GM18909 (cell line): ENCODE results near the gene APOLD1.
"Not testable (repeated sequence)": the region's sequence is repeated elsewhere in the genome, so short reads cannot be mapped to it uniquely, and the experiment has no call there.

Source experiments
- ATAC-seq: cut with Tn5 transposase; IDR thresholded peaks from one replicate; pipeline ENCODE4 v1.9.1; 2021; ENCODE audit warnings: mild to moderate bottlenecking; ENCODE audit not compliant: unreplicated experiment, poor library complexity

APOLD1 gene

DNA sequence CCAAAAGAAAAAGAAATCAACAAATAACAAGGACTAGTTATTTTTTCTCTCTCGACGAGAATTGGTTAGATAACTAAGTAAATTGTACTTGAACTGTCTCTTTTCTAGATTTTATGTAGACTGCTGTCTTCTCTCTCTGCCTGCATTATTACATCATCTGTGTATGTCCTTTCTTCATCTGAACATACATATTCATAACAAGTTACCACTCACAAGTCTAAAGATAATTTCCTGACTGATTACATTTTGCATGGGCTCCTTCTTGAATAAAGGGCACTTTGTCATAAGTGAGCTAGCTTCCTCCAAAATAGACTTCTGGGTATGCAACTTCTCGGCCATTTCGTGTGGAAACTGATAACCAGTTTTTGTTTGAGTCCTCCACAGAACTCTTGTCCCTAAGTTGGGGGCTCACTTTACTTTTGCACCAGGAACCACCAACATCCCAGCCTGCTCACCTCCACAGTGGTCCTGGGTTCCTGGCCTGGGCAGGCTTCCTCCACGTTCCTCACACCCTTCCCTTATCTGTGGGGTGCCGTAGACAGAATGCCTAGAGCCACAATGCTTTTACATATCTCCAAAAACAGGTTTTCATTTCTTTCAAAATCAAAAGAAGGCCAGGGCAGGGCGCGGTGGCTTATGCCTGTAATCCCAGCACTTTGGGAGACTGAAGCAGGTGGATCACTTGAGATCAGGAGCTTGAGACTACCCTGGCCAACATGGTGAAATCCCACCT is 21.5 kb downstream of the APOLD1 start:
- no peak for ATAC-seq

DNA sequence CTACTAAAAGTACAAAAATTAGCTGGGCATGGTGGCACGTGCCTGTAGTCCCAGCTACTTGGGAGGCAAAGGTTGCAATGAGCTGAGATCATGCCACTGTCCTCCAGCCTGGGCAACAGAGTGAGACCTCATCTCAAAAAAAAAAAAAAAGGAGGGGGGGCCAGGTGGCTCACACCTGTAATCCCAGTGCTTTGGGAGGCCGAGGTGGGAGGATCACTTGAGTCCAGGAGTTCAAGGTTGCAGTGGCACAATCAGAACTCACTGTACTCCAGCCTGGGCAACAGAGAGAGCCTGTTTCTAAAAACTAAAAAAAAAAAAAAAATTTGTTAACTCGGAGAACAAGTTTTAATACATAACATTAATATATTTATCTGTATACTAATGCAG is 22.1 kb downstream of the APOLD1 start:
- ATAC-seq, result not testable (repeated sequence)

DNA sequence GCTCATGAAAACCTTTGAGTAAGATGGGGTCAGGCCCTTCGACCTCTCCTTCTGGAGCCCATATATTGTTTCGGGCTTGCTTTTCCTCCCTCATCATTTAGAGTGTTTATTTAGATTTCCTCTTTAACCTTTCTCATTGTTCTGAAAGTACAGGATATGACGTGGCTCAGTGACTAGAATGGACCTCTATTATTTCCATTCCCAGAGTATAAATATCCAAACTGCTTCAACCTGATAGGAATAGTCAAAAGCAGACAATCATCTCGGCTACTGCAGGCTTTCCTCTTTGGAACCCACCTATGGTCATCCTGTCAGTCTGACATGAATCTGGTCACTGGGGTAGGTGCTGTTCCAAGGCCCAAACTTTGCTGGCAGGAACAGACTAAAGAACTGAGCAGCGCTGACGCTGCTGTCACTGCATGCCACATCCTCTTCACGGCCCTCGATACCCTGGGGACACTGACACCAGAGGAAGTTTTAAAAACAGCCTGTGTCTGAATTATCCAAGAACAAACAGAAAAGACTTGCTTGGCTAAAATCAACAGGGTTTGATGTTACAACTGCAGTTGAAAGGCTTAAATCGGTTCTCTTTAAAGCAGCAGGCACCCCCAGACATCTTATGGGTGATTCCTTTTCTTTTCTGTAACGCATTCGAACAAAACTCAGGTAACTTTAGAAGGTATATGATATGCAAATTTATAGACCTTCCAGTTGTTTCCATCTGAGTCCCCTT is 22.7 kb downstream of the APOLD1 start:
- ATAC-seq, result peak; percentile 74

DNA sequence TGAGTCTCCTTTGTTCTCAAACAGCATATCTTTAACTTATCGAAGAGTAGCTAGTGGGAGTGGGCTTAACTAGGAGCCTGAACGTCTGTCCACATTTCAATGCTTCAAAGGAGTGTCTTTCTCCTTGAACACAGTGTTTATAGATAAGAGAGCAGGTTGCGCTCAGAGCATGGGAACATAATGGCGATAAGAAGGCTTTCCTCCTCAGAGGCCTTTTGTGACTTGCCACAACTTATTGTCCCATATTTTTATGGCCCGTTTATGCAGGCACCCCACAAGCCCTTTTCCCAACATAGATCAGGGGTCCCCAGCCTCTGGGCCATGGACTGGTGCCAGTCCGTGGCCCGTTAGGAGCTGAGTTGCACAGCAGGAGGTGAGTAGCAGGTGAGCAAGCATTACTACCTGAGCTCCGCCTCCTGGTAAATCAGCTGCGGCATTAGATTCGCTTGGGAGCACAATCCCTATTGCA is 25.1 kb downstream of the APOLD1 start:
- no peak for ATAC-seq

DNA sequence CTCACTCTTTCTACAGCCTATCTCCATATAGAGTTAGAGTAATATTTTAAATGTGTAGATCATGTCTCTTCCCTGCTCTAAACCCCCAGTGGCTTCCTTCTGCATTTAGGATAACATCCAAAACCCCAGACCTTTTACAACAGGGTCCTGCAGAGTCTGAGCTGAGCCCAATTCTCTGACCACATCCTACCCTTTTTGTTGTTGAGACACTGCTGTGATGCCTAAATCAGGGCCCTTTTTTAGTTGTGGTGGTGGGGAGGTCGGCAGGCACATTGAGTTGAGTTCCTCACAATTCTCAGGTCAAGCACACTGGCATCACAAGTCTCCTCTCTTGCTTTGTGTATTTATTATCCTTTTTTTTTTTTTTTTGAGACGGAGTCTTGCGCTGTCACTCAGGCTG is 25.9 kb downstream of the APOLD1 start:
- no peak for ATAC-seq

DNA sequence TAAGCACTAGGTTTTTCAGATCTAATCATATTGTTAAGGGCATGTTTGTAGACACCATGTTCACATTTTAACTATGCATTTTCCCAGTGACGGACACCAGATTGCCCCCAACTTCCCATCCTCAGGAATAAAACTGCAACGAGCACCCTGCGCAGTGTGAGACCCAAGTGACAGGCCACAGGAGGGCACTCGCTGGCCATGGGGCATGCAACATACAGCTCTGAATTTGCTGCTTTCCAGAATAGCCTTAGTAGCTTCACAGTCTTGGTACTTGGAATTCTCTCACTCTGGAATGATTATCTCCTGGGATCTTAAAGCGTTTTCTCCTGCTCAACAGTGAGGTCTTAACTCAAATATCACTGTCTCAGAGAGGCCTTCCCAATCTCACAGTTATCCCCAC is 26.7 kb downstream of the APOLD1 start:
- ATAC-seq, result no peak

DNA sequence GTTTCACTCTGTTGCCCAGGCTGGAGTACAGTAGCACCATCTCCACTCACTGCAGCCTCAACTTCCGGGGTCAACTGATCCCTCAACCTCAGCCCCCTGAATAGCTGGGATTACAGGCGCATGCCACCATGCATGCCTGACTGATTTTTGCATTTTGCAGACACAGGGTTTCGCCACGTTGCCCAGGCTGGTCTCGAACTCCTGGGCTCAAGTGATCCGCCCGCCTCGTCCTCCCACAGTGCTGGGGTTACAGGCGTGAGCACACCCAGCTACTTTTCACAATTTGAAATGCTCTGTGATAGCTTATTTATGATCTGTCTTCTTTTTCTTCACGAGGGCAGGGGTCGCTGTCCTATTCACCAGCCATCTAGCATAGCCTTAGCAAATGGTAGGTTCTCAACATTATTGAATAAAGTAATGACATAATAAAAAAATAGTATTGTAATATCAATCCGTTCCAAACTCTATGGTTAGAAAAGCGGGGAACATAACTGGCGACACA is 27.2 kb downstream of the APOLD1 start:
- no peak for ATAC-seq

DNA sequence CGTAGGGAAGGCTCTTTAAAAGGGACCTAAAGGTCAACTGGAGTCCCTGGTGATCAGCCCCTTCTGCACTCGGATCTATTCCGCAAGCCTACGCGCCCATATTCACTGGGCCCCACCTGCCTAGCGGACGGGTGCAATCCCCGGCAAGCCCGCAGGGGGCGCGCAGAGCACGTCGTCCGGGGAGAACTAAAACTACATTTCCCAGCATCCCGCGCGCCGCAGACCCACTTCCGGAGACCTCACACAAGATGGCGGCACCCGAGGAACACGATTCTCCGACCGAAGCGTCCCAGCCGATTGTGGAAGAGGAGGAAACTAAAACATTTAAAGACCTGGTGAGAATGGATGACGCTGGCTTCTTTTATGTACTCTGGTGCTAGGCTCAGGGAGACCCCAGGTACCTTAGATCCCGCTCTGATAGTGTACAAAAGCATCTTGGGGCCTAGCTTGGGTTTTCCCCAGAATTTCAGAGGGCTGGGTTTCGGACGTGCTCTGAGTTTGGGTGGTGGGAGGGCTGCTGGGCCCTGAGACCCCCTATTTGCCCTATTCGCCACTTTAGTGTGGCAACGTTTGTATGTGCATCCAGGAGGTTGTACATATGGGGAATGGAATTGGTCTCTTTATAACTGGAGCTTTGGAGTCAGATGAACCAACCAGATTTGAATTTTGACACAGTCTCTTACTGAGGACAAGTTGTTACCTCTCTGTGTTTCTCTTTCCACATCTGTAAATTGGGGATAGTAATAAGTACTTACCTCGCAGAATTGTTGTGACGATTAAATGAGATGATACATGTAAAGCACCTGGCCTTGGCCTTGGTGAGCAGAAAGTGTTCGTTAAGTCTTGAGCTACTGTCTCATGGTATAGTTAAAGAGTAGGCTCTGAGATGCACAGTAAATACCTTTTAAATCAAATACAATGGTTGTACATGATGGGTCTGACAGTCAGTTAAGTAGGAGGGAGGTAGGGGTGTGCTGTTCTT is 28.0 kb downstream of the APOLD1 start, which contains the start of gene DDX47:
DDX47 (plus strand) TSS at position 227 of the 982 bp plus-strand sequence; CDS start at position 249, 22 bp downstream.
- peak; percentile 83 for ATAC-seq

DNA sequence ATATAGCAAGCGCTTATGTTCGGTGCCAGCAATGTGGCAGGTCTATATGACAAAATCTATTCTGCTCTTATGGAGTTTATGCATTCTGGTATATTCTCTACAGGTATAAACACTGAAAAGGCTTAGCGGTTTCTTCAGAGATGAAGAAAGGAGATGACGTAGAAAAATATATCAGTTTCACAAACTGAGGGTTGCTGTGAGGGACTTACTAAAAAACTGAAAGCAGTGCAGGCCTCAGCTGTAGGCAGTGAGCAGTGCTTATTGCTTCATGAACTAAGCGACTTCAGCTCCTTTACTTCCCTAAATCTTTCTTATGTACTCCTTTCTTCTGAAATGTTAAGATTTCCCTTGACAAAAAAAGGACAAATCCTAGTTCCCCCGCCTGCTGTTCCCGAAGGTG is 32.2 kb downstream of the APOLD1 start:
- ATAC-seq, result peak; percentile 43

DNA sequence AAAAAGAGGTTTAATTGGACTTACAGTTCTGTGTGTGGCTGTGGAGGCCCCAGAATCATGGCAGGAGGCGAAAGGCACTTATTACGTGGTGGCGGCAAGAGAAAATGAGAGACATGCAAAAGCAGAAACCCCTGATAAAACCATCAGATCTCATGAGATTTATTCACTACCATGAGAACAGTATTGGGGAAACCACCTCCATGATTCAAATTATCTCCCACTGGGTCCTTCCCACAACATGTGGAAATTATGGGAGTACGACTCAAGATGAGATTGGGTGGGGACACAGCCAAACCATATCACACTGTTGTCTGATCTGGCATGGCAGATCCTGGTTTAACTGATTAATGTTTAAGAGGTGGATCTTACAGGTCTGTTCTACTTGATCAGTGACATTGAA is 33.2 kb downstream of the APOLD1 start:
- no peak for ATAC-seq

DNA sequence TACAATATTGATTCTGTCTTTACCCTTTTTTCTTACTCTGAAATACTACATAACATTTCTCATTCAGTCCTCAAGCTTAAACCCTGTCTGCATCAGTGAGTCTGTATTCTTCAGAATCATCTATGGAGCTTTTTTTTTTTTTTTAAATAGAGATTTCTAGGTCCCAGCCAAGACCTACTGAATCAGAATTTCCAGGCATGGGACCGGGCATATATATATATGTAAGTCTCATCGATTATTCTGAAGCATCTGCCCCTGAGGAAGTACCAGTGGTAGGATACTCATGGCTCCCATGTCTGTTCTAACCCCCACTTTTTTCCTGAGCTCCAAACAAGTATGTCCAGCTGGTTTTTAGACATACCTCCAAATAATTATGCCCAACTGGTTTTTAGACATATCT is 33.8 kb downstream of the APOLD1 start:
- no peak for ATAC-seq

DNA sequence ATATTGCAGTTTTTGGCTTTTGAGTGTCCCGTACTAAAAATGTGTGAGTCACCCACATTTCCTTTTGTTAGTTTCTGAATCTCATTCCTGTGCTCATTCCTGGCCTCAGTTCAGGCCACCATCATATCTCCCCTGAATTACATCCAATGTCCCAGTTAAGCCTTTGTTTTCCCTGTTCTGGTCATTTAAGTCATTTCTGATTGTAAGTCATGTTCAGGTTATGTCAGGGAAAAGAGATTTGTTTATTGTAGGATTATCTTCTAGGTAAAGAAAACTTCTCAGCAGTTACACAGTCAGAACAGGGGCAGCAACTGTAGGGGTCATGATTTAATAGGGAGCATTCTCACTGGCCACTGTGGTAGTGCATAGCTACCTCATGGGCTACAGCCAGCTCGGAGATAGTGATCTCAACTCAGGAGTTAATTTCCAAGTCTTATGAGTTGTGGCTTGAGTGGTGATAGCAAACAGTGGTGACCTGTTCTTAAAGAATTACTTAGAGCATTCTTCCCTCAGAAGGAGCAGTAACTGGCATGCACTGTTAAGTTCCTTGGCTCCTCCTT is 34.4 kb downstream of the APOLD1 start:
- ATAC-seq, result no peak

DNA sequence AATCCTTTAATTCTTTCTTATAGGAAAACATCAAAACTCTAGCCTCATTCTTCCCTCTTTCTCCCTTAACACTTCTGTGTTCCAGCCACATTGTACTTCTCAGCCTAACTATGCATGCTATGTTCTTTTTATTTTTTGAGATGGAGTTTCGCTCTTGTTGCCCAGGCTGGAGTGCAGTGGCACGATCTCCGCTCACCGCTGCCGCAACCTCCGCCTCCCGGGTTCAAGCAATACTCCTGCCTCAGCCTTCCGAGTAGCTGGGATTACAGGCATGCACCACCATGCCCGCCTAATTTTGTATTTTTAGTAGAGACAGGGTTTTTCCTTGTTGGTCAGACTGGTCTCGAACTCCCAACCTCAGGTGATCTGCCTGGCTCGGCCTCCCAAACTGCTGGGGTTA is 34.9 kb downstream of the APOLD1 start:
- ATAC-seq, result not testable (repeated sequence)

DNA sequence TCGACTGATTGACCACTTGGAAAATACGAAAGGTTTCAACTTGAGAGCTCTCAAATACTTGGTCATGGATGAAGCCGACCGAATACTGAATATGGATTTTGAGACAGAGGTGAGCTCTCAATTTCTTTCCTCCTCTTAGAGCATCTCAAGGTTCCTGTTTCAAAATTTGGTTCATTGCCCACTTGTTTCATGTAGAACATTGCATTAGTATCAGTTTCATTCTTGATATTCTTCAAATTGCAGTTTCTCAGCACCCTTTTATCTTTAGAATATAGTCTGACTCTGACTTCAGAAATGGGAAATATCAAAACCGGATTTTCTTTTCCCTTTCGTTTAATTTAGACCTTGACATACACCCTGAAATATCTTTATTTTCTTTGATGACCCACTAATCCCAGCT is 36.5 kb downstream of the APOLD1 start:
- ATAC-seq, result peak; percentile 51

DNA sequence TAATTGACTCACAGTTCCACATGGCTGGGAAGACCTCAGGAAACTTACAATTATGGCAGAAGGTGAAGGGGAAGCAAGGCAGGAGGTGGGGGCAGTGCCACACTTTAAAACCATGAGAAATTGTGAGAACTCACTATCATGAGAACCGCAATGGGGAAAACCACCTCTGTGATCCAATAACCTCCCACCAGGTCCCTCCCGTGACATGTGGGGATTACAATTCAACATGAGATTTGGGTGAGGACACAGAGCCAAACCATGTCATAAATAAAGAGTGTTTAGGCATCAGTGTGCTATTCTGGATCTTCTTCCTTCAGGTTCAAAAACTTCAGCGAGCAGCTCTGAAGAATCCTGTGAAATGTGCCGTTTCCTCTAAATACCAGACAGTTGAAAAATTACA is 37.4 kb downstream of the APOLD1 start:
- ATAC-seq, result no peak

DNA sequence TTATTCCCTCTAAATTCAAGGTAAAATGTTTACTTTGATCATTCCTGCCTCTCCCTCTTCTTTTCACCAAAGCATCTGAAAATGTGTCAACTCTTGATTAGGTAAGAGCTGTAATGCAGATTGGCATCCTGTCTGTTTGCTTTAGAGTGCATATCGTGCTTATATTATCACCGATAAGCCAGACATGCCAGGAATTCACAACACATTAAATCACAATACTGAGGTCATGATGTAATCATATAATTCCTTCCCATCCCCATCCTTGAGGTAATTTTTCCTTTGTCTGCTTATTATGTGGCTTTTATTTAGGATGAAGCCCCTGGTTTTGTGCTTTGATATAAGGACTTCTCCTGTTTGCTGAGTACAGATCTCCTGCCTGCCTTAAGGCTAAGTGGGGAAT is 37.8 kb downstream of the APOLD1 start:
- ATAC-seq, result no peak

DNA sequence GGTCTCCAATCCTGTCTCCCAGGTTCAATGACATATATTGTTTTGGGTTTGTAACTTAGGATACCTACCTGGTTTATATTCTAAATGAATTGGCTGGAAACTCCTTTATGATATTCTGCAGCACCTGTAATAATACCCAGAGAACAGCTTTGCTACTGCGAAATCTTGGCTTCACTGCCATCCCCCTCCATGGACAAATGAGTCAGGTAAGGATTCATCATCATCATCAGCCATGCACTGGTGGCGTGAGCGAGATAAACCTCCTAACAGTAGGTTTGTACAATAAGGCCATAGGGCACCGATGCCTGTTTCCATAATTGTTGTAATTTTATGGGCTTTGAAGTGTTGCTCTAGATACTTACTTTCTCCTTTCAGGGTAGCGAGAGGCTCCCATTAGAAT is 38.4 kb downstream of the APOLD1 start:
- no peak for ATAC-seq

DNA sequence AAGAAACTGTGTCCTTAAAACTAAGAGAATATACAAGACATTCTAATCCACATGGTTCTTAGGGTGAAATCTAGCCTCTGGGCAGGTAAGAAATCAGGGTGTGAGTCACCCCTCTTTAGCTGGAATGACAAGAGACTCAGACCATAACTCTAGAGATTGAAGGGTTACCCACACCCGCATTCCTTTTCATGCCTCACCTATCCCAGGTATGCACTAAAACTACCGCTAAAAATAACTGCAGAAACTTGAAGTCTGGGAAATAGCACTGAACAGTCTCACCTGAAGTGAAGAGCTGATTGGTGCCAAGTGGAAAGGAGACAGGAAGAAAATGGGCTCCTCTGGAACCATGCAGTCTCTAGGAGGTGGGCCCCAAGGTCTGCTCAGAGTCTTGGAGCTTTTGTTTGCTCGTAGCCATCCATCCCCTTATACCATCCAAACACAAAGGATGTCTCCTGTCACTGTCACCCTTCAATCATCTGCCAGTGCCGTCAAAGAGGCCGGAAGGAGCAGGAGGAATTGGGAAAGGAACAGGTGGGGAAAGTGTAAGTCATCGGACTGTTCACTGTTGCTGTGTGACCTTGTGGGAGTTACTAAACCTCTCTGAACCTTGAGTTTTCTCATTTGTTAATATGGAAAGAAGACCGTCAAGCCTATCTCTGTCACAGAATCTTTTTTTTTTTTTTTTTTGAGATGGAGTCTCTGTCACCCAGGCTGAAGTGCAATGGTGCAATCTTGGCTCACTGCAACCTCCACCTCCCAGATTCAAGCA is 50.1 kb downstream of the APOLD1 start:
- no peak for ATAC-seq

DNA sequence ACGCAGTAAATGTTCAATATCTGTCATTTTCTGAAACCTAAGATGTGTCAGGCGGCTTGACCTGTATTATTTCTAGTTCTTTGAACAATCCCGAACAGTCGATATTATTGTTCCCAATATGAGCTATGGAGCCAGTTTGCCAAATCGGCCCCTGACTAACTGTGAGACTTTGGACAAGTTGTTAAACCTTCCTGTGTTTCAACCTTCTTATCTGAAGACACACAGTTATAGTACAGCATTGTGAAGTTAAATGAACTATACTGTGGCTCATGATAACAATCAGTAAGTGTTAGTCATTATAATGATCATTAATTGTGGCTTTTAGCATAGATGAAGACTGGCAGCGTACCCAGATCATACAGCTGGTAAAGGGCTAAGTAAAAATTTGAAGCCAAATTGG is 51.1 kb downstream of the APOLD1 start:
- no peak for ATAC-seq
